ENCODE measurements around the gene C22orf15.
A peak's percentile ranks its signal among the peaks of the same experiment; 100 is the strongest.

Gene C22orf15

GRCh38 chr22:23751441-23751996, 11.3 kb upstream of the C22orf15 start:
- Histone ChIP-seq H3K4me3 (ENCODE audit: low read depth, low read length) (peak overlapping the region; percentile 92), H3K4me1 (ENCODE audit: control insufficient read depth in 1 of 2, insufficient read depth in 2 of 2, low read length in 2 of 2) (peaks cover 2 to 7% of the 10 kb centered on the region in 2 experiments), H3K27ac (ENCODE audit: low read depth, low read length) (peak overlapping the region; percentile 87), H3K4me2 (ENCODE audit: low read length) (peak overlapping the region; percentile 99), H3K18ac (ENCODE audit: low read length) (peak overlapping the region; percentile 98), H4K12ac (ENCODE audit: low read depth, low read length) (peak overlapping the region; percentile 99), H3K23ac (ENCODE audit: low read length) (no peak overlapping the region), H2BK12ac (ENCODE audit: low read length) (peak overlapping the region; percentile 6), H2BK5ac (ENCODE audit: low read depth, low read length, poor library complexity) (peak overlapping the region; percentile 81), H3K9me3 (ENCODE audit: insufficient read depth, low read depth, low read length) (peaks cover 2% of the 10 kb centered on the region), H3K27me3 (ENCODE audit: insufficient read depth, low read length) (no peaks in the 10 kb centered on the region), H3K14ac (ENCODE audit: low read length) (peak overlapping the region; percentile 99), H3K79me2 (ENCODE audit: control insufficient read depth, insufficient read depth, low read length, poor library complexity) (peaks cover 6% of the 10 kb centered on the region), H3K4ac (ENCODE audit: low read depth, low read length) (peak overlapping the region; percentile 41), H3K9ac (ENCODE audit: low read length) (peak overlapping the region; percentile 98), H2BK120ac (ENCODE audit: insufficient read depth, low read length, poor library complexity) (peak overlapping the region; percentile 81), H2AK5ac (ENCODE audit: low read length) (peak overlapping the region; percentile 4), H4K91ac (ENCODE audit: low read depth, low read length) (peak overlapping the region; percentile 88), H3K36me3 (ENCODE audit: control insufficient read depth in 1 of 2, insufficient read depth in 2 of 2, low read length in 2 of 2) (no peaks in the 10 kb centered on the region), H3K79me1 (ENCODE audit: low read length) (peaks cover 11% of the 10 kb centered on the region), H2AFZ (ENCODE audit: insufficient read depth, low read length, poor library complexity) (peak overlapping the region; percentile 95), H4K8ac (ENCODE audit: low read depth, low read length) (peak overlapping the region; percentile 97)
- no CpG with 5 or more reads among the region's 22 CpGs for WGBS (ENCODE audit: extremely low coverage, insufficient coverage, insufficient read length)
- peak in 1 of 2 donors; percentile 35 for DNase-seq

- H4K91ac ChIP-seq (ENCODE audit: low read depth, low read length), result no peak overlapping the region
- no CpG with 5 or more reads among the region's 9 CpGs for WGBS (ENCODE audit: extremely low coverage, insufficient coverage, insufficient read length)
- H2BK12ac ChIP-seq (ENCODE audit: low read length), result no peak overlapping the region
- H2BK120ac ChIP-seq (ENCODE audit: insufficient read depth, low read length, poor library complexity), result no peak overlapping the region
- no peak overlapping the region for H3K4me2 ChIP-seq (ENCODE audit: low read length)
- H3K27ac ChIP-seq (ENCODE audit: low read depth, low read length), result no peak overlapping the region
- no peaks in the 10 kb centered on the region for H3K27me3 ChIP-seq (ENCODE audit: insufficient read depth, low read length)
- no peak overlapping the region for H4K8ac ChIP-seq (ENCODE audit: low read depth, low read length)
- peaks cover 11% of the 10 kb centered on the region for H3K79me1 ChIP-seq (ENCODE audit: low read length)
- H3K36me3 ChIP-seq (ENCODE audit: control insufficient read depth in 1 of 2, insufficient read depth in 2 of 2, low read length in 2 of 2), result no peaks in the 10 kb centered on the region
- H3K4ac ChIP-seq (ENCODE audit: low read depth, low read length), result no peak overlapping the region
- no peak overlapping the region for H2AK5ac ChIP-seq (ENCODE audit: low read length)
- DNase-seq, result no peak
- H3K14ac ChIP-seq (ENCODE audit: low read length), result no peak overlapping the region
- peaks cover 6% of the 10 kb centered on the region for H3K79me2 ChIP-seq (ENCODE audit: control insufficient read depth, insufficient read depth, low read length, poor library complexity)
- peaks cover 2 to 7% of the 10 kb centered on the region in 2 experiments for H3K4me1 ChIP-seq (ENCODE audit: control insufficient read depth in 1 of 2, insufficient read depth in 2 of 2, low read length in 2 of 2)
- no peak overlapping the region for H2AFZ ChIP-seq (ENCODE audit: insufficient read depth, low read length, poor library complexity)
- H3K18ac ChIP-seq (ENCODE audit: low read length), result no peak overlapping the region
- no peak overlapping the region for H3K23ac ChIP-seq (ENCODE audit: low read length)
- peak overlapping the region; percentile 44 for H3K4me3 ChIP-seq (ENCODE audit: low read depth, low read length)
- H2BK5ac ChIP-seq (ENCODE audit: low read depth, low read length, poor library complexity), result no peak overlapping the region
- H4K12ac ChIP-seq (ENCODE audit: low read depth, low read length), result no peak overlapping the region
- H3K9ac ChIP-seq (ENCODE audit: low read length), result peak overlapping the region; percentile 42
- H3K9me3 ChIP-seq (ENCODE audit: insufficient read depth, low read depth, low read length), result peaks cover 3% of the 10 kb centered on the region
Measured at GRCh38 chr22:23752090-23752691, 10.6 kb upstream of the C22orf15 start.

DNA sequence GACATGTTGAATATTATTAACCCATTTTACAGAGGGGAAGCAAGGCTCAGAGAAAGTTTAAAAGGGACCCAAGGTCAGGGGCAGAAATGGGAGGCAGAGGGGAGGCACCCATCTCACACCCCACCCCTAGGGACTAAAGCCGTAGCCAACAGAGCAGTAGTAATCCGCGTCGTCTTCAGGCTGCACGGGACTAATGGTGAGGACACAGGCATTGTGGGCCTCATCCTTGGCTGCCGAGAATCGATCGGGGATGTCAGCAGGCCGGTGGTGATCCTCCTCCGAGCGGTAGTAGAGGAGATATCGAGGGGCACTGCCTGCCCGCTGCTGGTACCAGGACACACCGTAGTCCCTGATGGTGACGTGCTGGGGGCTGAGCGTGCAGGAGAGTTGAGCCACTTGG, 10.0 kb upstream of the C22orf15 start:
- Histone ChIP-seq H2AK5ac (ENCODE audit: low read length) (no peak overlapping the region), H4K12ac (ENCODE audit: low read depth, low read length) (no peak overlapping the region), H3K9me3 (ENCODE audit: insufficient read depth, low read depth, low read length) (peaks cover 3% of the 10 kb centered on the region), H3K4me3 (ENCODE audit: low read depth, low read length) (peak overlapping the region; percentile 18), H4K91ac (ENCODE audit: low read depth, low read length) (no peak overlapping the region), H3K79me2 (ENCODE audit: control insufficient read depth, insufficient read depth, low read length, poor library complexity) (peaks cover 6% of the 10 kb centered on the region), H3K27me3 (ENCODE audit: insufficient read depth, low read length) (no peaks in the 10 kb centered on the region), H3K4me2 (ENCODE audit: low read length) (no peak overlapping the region), H3K27ac (ENCODE audit: low read depth, low read length) (no peak overlapping the region), H2BK120ac (ENCODE audit: insufficient read depth, low read length, poor library complexity) (no peak overlapping the region), H4K8ac (ENCODE audit: low read depth, low read length) (no peak overlapping the region), H3K18ac (ENCODE audit: low read length) (no peak overlapping the region), H3K4ac (ENCODE audit: low read depth, low read length) (no peak overlapping the region), H3K4me1 (ENCODE audit: control insufficient read depth in 1 of 2, insufficient read depth in 2 of 2, low read length in 2 of 2) (peaks cover 2 to 7% of the 10 kb centered on the region in 2 experiments), H2BK12ac (ENCODE audit: low read length) (no peak overlapping the region), H3K23ac (ENCODE audit: low read length) (no peak overlapping the region), H3K79me1 (ENCODE audit: low read length) (peaks cover 11% of the 10 kb centered on the region), H2AFZ (ENCODE audit: insufficient read depth, low read length, poor library complexity) (no peak overlapping the region), H3K9ac (ENCODE audit: low read length) (peak overlapping the region; percentile 5), H3K14ac (ENCODE audit: low read length) (no peak overlapping the region), H2BK5ac (ENCODE audit: low read depth, low read length, poor library complexity) (no peak overlapping the region), H3K36me3 (ENCODE audit: control insufficient read depth in 1 of 2, insufficient read depth in 2 of 2, low read length in 2 of 2) (no peaks in the 10 kb centered on the region)
- DNase-seq, result no peak
- WGBS (ENCODE audit: extremely low coverage, insufficient coverage, insufficient read length), result no CpG with 5 or more reads among the region's 16 CpGs

GRCh38 chr22:23753385-23753784, 9.4 kb upstream of the C22orf15 start:
- Histone ChIP-seq H3K9ac (ENCODE audit: low read length) (no peak overlapping the region), H3K23ac (ENCODE audit: low read length) (no peak overlapping the region), H3K9me3 (ENCODE audit: insufficient read depth, low read depth, low read length) (peaks cover 3% of the 10 kb centered on the region), H2BK12ac (ENCODE audit: low read length) (no peak overlapping the region), H4K91ac (ENCODE audit: low read depth, low read length) (no peak overlapping the region), H3K4me3 (ENCODE audit: low read depth, low read length) (no peak overlapping the region), H3K4ac (ENCODE audit: low read depth, low read length) (no peak overlapping the region), H3K18ac (ENCODE audit: low read length) (no peak overlapping the region), H2BK5ac (ENCODE audit: low read depth, low read length, poor library complexity) (no peak overlapping the region), H3K79me2 (ENCODE audit: control insufficient read depth, insufficient read depth, low read length, poor library complexity) (peaks cover 6% of the 10 kb centered on the region), H3K36me3 (ENCODE audit: control insufficient read depth in 1 of 2, insufficient read depth in 2 of 2, low read length in 2 of 2) (no peaks in the 10 kb centered on the region), H3K4me2 (ENCODE audit: low read length) (no peak overlapping the region), H4K12ac (ENCODE audit: low read depth, low read length) (no peak overlapping the region), H3K27me3 (ENCODE audit: insufficient read depth, low read length) (no peaks in the 10 kb centered on the region), H3K14ac (ENCODE audit: low read length) (no peak overlapping the region), H3K27ac (ENCODE audit: low read depth, low read length) (no peak overlapping the region), H4K8ac (ENCODE audit: low read depth, low read length) (no peak overlapping the region), H2AFZ (ENCODE audit: insufficient read depth, low read length, poor library complexity) (no peak overlapping the region), H3K79me1 (ENCODE audit: low read length) (peaks cover 11% of the 10 kb centered on the region), H2AK5ac (ENCODE audit: low read length) (no peak overlapping the region), H2BK120ac (ENCODE audit: insufficient read depth, low read length, poor library complexity) (no peak overlapping the region), H3K4me1 (ENCODE audit: control insufficient read depth in 1 of 2, insufficient read depth in 2 of 2, low read length in 2 of 2) (peaks cover 2 to 7% of the 10 kb centered on the region in 2 experiments)
- WGBS (ENCODE audit: extremely low coverage, insufficient coverage, insufficient read length), result no CpG with 5 or more reads among the region's 2 CpGs
- DNase-seq, result no peak

Data from trophoblast cell (in vitro differentiated cells and primary cell).